ENCODE measurements around the gene PRG3.
"Not testable (repeated sequence)": the region's sequence is repeated elsewhere in the genome, so short reads cannot be mapped to it uniquely, and the experiment has no call there.

Gene PRG3

GRCh38 chr11:57387289-57388030 lies 6.5 kb upstream of the PRG3 start:
- DNase-seq = no peak

GRCh38 chr11:57386178-57386940 lies 5.4 kb upstream of the PRG3 start:
- no peak for DNase-seq

GRCh38 chr11:57379732-57380131 lies 1.2 kb downstream of the PRG3 start:
- no peak for DNase-seq

- DNase-seq = no peak
Measured at GRCh38 chr11:57378186-57378585, 2.8 kb downstream of the PRG3 start.

- no peak for DNase-seq
Measured at GRCh38 chr11:57377107-57377506, 3.8 kb downstream of the PRG3 start.

- DNase-seq = no peak
Measured at GRCh38 chr11:57376095-57377090, 4.6 kb downstream of the PRG3 start.

- no peak for DNase-seq
Measured at GRCh38 chr11:57375490-57375889, 5.5 kb downstream of the PRG3 start.

- no peak for DNase-seq
Measured at GRCh38 chr11:57374966-57375365, 6.0 kb downstream of the PRG3 start.

- no peak for DNase-seq
Measured at GRCh38 chr11:57373146-57373545, 7.8 kb downstream of the PRG3 start.

GRCh38 chr11:57370941-57371340 lies 10.0 kb downstream of the PRG3 start:
- no peak for DNase-seq

GRCh38 chr11:57370251-57370650 lies 10.7 kb downstream of the PRG3 start:
- DNase-seq = no peak

- DNase-seq = no peak
Measured at GRCh38 chr11:57368845-57369232, 12.1 kb downstream of the PRG3 start.

- no peak for DNase-seq
Measured at GRCh38 chr11:57368106-57368844, 12.7 kb downstream of the PRG3 start.

GRCh38 chr11:57364851-57365660 lies 15.9 kb downstream of the PRG3 start:
- DNase-seq = no peak

GRCh38 chr11:57363131-57364080 lies 17.5 kb downstream of the PRG3 start:
- no peak for DNase-seq

- no peak for DNase-seq
Measured at GRCh38 chr11:57361926-57362325, 19.0 kb downstream of the PRG3 start.

- not testable (repeated sequence) for DNase-seq
Measured at GRCh38 chr11:57361420-57361819, 19.5 kb downstream of the PRG3 start.

- no peak for DNase-seq
Measured at GRCh38 chr11:57360991-57361390, 20.0 kb downstream of the PRG3 start.

GRCh38 chr11:57359896-57360690 lies 20.9 kb downstream of the PRG3 start:
- DNase-seq = no peak
